Neutrophil (primary cell): ENCODE data around the gene ZNF148.

ENCODE experiments used
- H3K27ac ChIP-seq: fragments of 200-600 bp; sonication (generic); 2 replicates; pipeline ENCODE4 v1.5.1; 2016; ENCODE audit warnings: mild to moderate bottlenecking, moderate library complexity
- H3K27me3 ChIP-seq: fragments of 200-600 bp; sonication (generic); 2 replicates; pipeline ENCODE4 v1.6.0; 2016; ENCODE audit warnings: mild to moderate bottlenecking
- H3K36me3 ChIP-seq: fragments of 200-600 bp; sonication (generic); 2 replicates; pipeline ENCODE4 v1.5.1; 2017
- H3K4me1 ChIP-seq, 2 experiments: fragments of 200-600 bp in 1 of 2; sonication (generic) in 1 of 2; 1 replicate in 1 of 2; 2 replicates in 1 of 2; pipeline versions ENCODE4 v1.5.1 to v1.6.1; 2013 to 2016; ENCODE audit warnings: low read depth in 1 of 2, low read length in 1 of 2, mild to moderate bottlenecking in 1 of 2, moderate library complexity in 1 of 2; ENCODE audit not compliant: control insufficient read depth in 1 of 2, insufficient read depth in 1 of 2
- H3K4me3 ChIP-seq, 2 experiments: fragments of 200-600 bp in 1 of 2; sonication (generic) in 1 of 2; 1 replicate in 1 of 2; 2 replicates in 1 of 2; pipeline ENCODE4 v1.5.1; 2013 to 2016; ENCODE audit warnings: low read depth in 1 of 2, low read length in 1 of 2, mild to moderate bottlenecking in 1 of 2, moderate library complexity in 1 of 2
- H3K9me3 ChIP-seq: fragments of 200-600 bp; sonication (generic); 2 replicates; pipeline ENCODE4 v1.5.1; 2016
- TF ChIP-seq, protein P1 (sequence below): fragments of 200-600 bp; sonication (generic); IDR thresholded peaks from 2 replicates; pipeline ENCODE4 v1.5.1; 2016; ENCODE audit warnings: antibody characterized with exemption

ZNF148 gene

GRCh38 chr3:125375950-125376679 lies 990 bp upstream of the ZNF148 start:
- Histone ChIP-seq H3K4me1 (peaks cover 21 to 24% of the 10 kb centered on the region in 2 experiments), H3K27me3 (no peaks in the 10 kb centered on the region), H3K9me3 (no peaks in the 10 kb centered on the region), H3K27ac (no peak overlapping the region), H3K36me3 (no peaks in the 10 kb centered on the region), H3K4me3 (peak overlapping the region; percentile 86 to 89)
- TF ChIP-seq, protein P1, sequence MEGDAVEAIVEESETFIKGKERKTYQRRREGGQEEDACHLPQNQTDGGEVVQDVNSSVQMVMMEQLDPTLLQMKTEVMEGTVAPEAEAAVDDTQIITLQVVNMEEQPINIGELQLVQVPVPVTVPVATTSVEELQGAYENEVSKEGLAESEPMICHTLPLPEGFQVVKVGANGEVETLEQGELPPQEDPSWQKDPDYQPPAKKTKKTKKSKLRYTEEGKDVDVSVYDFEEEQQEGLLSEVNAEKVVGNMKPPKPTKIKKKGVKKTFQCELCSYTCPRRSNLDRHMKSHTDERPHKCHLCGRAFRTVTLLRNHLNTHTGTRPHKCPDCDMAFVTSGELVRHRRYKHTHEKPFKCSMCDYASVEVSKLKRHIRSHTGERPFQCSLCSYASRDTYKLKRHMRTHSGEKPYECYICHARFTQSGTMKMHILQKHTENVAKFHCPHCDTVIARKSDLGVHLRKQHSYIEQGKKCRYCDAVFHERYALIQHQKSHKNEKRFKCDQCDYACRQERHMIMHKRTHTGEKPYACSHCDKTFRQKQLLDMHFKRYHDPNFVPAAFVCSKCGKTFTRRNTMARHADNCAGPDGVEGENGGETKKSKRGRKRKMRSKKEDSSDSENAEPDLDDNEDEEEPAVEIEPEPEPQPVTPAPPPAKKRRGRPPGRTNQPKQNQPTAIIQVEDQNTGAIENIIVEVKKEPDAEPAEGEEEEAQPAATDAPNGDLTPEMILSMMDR, result no peak

DNA sequence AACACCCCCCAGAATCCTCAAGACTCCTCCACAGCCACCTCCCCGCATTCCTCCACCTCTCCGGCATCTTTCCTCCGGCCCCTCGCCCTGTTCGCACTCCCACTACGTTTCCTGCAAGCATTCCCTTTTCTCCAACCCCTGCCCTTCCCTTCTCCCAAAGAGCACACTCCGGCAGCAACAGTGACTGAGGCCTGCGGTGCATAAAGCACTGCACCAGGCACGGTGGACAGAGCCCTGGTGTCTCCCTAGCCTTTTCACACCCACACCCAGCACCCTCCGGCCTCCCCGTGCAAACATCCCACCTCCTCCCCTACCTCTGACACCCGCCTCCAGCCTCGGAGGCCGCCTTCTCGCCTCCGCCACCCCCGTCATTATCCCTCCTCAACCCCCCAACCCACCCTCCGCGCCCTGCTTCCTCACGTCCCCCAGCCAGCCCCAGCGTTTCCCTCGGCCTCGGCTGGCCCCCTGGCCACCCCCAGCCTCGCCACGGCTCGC lies 577 bp downstream of the ZNF148 start:
- no peaks in the 10 kb centered on the region for H3K36me3 ChIP-seq
- peaks cover 21 to 24% of the 10 kb centered on the region in 2 experiments for H3K4me1 ChIP-seq
- peak overlapping the region; percentile 86 to 89 for H3K4me3 ChIP-seq
- H3K9me3 ChIP-seq, result no peaks in the 10 kb centered on the region
- H3K27ac ChIP-seq, result peak overlapping the region; percentile 86
- TF ChIP-seq, protein P1, result no peak
- H3K27me3 ChIP-seq, result no peaks in the 10 kb centered on the region

DNA sequence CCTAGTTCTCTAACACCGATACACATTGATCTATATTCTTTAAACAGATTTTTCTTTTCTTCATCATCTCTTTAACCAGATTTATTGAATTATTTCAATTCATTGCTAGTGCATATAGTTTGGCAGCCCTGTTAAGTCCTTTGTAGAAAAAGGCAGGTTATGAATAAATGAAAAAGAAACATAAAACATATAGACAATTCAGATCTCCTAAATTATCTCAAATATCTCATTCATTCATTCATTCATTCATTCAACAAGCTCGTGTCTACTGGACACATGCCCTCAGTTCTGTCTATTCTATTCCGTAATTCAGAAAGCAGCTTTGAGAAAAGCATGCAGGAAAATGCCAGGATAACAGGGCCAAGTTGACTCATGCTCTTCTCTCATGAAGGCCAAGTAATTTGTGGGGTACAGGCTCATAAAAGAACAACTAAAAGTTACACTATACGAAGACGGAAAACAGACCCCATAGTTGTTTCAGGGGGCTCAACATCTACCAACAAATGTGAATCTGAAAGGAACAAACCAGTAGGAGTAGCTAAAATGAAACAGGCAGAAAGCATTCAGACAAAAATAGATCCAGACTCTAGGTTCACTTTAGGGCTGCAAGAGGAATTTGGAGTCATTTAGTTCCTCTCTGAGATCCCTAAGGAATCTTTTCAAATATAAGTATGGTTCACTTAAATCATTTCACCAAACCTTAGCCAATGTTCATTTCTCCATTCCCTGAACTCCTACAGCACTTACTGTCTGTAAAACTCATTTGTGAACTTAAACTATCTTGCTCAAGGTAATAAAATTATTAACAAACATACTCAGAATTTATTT lies 7.5 kb downstream of the ZNF148 start:
- Histone ChIP-seq H3K4me3 (no peak overlapping the region), H3K27ac (no peak overlapping the region), H3K4me1 (no peaks in the 10 kb centered on the region), H3K27me3 (no peaks in the 10 kb centered on the region), H3K9me3 (no peaks in the 10 kb centered on the region), H3K36me3 (no peaks in the 10 kb centered on the region)
- TF ChIP-seq, protein P1, result no peak

- Histone ChIP-seq H3K27me3 (no peaks in the 10 kb centered on the region), H3K36me3 (no peaks in the 10 kb centered on the region), H3K4me3 (no peak overlapping the region), H3K27ac (no peak overlapping the region), H3K4me1 (no peaks in the 10 kb centered on the region), H3K9me3 (no peaks in the 10 kb centered on the region)
- TF ChIP-seq, protein P1, result no peak
These were observed 9.0 kb downstream of the ZNF148 start for GRCh38 chr3:125366132-125366531.

- Histone ChIP-seq H3K27ac (peak overlapping the region; percentile 9), H3K36me3 (no peaks in the 10 kb centered on the region), H3K27me3 (no peaks in the 10 kb centered on the region), H3K4me3 (no peak overlapping the region), H3K9me3 (no peaks in the 10 kb centered on the region), H3K4me1 (peaks cover 14 to 21% of the 10 kb centered on the region in 2 experiments)
- TF ChIP-seq, protein P1, result no peak
These were observed 15.4 kb downstream of the ZNF148 start for GRCh38 chr3:125359700-125360099.
